WERI-Rb-1 (cell line): ENCODE data around the gene SIX1.

Experiments
- DNase-seq: peaks from one replicate; pipeline ENCODE4 v3.0.0-alpha.2; 2020
- H3K27ac ChIP-seq: fragments of 250-450 bp; sonication (Bioruptor Pico); 2 replicates; pipeline ENCODE4 v1.5.1; 2020; ENCODE audit warnings: mild to moderate bottlenecking, moderate library complexity
- H3K27me3 ChIP-seq: fragments of 250-450 bp; sonication (Bioruptor Pico); 2 replicates; pipeline ENCODE4 v1.5.1; 2021; ENCODE audit warnings: mild to moderate bottlenecking, low read depth, moderate library complexity; ENCODE audit not compliant: insufficient read depth, severe bottlenecking
- H3K36me3 ChIP-seq: fragments of 250-450 bp; sonication (Bioruptor Pico); 2 replicates; pipeline ENCODE4 v1.5.1; 2020; ENCODE audit warnings: mild to moderate bottlenecking, moderate library complexity
- H3K4me3 ChIP-seq: 2 replicates; pipeline ENCODE4 v1.5.1; 2011; ENCODE audit warnings: low read depth, mild to moderate bottlenecking, control low read depth, low read length
- H3K9me3 ChIP-seq: fragments of 250-450 bp; sonication (Bioruptor Pico); 2 replicates; pipeline ENCODE4 v1.5.1; 2021; ENCODE audit warnings: mild to moderate bottlenecking, moderate library complexity; ENCODE audit not compliant: severe bottlenecking
- TF ChIP-seq, protein P1 (sequence below): IDR thresholded peaks from 2 replicates; pipeline ENCODE4 v1.5.1; 2011; ENCODE audit warnings: low read depth, mild to moderate bottlenecking, control low read depth, inconsistent platforms, low read length

Gene SIX1

DNA sequence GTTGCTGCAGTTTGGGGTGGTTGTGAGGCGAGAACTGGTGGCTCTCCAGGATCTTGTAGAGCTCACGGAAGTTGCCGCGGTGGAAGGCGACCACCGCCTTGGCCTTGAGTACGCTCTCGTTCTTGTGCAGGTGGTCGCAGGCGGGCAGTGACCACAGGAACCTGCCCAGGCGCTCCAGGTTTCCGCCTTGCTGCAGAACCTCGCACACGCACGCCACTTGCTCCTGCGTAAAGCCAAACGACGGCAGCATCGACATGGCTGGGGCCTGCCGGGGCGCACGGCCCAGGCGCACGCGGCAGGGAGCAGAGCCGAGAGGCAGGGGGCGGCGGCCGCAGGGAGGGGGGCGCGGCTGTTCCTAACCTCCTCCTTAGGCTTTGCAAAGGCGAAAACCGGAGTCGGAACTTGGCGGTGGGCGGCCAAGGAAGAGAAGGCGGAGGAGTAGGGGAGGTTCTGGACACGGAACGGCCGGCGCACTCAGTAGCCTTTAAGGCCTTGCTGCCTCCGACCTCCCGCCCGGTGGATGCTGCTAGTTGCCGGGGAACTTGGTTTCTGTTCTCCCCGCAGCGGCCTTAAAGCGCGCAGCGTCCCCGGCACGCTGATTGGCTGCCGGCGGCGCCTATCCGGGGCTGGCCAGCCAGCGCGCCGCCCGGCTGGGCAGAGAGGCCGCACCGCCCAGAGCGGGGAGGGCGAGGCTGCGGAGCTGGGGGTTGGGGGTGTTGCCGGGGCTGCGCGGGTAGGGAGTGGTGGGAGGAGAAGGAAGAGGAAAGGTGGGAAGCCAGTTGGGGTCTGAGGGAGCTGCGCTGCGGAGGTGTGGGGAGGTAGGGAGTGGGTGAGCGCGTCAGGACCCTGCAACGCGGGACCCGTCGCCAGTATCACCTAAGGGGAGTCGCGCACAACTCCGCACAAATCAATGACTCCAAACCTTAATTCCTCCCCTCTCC lies at the start of gene SIX1:
TSS of gene SIX1 (minus strand) at position 544 of the 941 bp plus-strand sequence. CDS start at position 256, 288 bp downstream.
- TF ChIP-seq, protein P1, sequence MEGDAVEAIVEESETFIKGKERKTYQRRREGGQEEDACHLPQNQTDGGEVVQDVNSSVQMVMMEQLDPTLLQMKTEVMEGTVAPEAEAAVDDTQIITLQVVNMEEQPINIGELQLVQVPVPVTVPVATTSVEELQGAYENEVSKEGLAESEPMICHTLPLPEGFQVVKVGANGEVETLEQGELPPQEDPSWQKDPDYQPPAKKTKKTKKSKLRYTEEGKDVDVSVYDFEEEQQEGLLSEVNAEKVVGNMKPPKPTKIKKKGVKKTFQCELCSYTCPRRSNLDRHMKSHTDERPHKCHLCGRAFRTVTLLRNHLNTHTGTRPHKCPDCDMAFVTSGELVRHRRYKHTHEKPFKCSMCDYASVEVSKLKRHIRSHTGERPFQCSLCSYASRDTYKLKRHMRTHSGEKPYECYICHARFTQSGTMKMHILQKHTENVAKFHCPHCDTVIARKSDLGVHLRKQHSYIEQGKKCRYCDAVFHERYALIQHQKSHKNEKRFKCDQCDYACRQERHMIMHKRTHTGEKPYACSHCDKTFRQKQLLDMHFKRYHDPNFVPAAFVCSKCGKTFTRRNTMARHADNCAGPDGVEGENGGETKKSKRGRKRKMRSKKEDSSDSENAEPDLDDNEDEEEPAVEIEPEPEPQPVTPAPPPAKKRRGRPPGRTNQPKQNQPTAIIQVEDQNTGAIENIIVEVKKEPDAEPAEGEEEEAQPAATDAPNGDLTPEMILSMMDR, result no peak
- DNase-seq, result peak; percentile 85
- H3K27ac ChIP-seq, result peak within 1 kb of the TSS; percentile 42
- no peaks in the 10 kb centered on the region for H3K9me3 ChIP-seq
- H3K4me3 ChIP-seq, result peak within 1 kb of the TSS; percentile 61
- no peaks in the 10 kb centered on the region for H3K36me3 ChIP-seq
- H3K27me3 ChIP-seq, result peaks cover 21% of the 10 kb centered on the region

DNA sequence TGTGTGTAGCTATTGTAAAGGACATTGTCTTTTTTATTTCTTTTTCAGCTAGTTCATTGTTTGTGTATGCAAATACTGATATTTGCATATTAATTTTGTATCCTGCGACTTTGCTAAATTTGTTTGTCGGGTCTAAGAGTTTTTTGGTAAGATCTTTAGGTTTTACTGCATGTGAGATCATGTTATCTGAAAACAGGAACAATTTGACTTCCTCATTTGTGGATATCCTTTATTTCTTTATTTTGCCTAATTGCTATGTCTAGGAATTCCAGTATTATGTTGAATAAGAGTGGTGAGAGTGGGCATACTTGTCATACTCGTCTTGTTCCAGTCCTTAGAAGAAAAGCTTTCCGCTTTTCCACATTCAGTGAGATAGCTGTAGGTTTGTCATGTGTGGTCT lies 46.0 kb upstream of the SIX1 start:
- Histone ChIP-seq H3K9me3 (no peaks in the 10 kb centered on the region), H3K36me3 (no peaks in the 10 kb centered on the region), H3K4me3 (no peak overlapping the region), H3K27me3 (no peaks in the 10 kb centered on the region), H3K27ac (no peak overlapping the region)
- TF ChIP-seq, protein P1, result no peak
- no peak for DNase-seq

DNA sequence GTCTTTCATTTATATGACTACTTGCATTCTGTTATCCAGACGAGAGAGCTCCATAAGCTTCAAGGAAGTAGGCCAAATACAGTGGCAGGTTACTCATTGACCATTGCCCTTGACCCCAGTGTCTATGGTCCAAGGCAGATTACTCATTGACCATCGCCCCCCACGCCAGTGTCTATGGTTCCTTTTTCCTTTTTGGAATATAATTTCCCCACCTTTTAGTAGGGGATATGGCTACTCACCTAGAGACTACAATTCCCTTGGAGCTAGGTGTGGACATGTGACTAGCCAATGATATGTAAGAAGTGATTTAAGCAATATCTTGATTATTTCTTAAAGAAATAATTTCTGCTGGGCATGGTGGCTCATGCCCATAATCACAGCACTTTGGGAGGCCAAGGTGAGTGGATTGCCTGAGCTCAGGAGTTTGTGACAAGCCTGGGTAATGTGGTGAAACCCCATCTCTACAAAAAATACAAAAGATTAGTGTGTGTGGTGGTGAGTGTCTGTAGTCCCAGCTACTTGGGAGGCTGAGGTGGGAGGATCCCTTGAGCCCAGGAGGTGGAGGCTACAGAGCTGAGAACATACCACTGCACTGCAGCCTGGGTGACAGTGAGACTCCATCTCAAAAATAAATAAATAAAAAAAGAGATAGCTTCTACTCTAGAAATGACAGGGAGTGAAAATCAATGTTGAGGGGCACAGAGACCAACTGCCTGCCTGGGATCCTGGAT lies 42.3 kb upstream of the SIX1 start:
- H3K36me3 ChIP-seq, result no peaks in the 10 kb centered on the region
- no peaks in the 10 kb centered on the region for H3K9me3 ChIP-seq
- H3K27me3 ChIP-seq, result no peaks in the 10 kb centered on the region
- DNase-seq, result no peak
- H3K4me3 ChIP-seq, result no peak overlapping the region
- H3K27ac ChIP-seq, result no peak overlapping the region
- TF ChIP-seq, protein P1, result no peak

DNA sequence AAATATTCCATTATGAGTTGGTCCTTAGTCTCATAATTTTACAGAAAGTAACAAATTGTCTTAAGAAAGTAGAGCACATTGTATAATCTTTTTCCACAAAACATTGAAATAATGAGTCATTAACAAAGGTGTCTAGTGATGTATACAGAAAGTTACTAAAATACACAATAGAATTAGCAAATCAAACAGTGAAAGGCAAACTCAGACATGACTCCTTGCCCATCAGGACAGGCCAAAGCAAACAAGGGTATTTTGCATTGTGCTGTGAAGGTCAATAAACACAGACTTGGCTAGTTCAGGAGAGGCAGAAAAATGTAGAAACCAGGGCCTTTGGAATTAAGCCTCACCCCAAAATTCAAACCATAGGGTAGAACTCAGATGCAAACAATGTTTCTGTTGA lies 37.6 kb upstream of the SIX1 start:
- H3K27me3 ChIP-seq, result no peaks in the 10 kb centered on the region
- H3K9me3 ChIP-seq, result no peaks in the 10 kb centered on the region
- no peak overlapping the region for H3K27ac ChIP-seq
- TF ChIP-seq, protein P1, result no peak
- H3K36me3 ChIP-seq, result no peaks in the 10 kb centered on the region
- DNase-seq, result no peak
- H3K4me3 ChIP-seq, result no peak overlapping the region

DNA sequence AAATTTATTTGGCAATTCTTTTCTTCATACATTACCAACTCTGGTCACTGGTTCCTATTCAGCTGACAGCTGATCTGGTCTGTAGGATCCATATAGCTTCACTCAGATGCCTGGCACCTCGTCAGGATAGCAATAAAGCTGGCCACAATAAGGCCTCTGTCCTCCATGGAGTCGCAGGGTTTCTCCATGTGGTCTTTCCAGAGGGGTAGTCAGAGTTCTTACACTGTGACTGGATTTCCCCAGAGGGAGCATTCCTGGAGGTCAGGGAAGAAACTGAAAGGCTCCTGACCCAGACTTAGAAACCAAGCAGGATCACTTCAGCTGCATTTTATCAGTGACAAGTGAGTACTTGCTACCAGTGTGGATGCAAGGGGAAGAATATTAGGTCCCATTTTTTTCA lies 34.9 kb upstream of the SIX1 start:
- TF ChIP-seq, protein P1, result no peak
- DNase-seq, result no peak
- Histone ChIP-seq H3K27me3 (no peaks in the 10 kb centered on the region), H3K4me3 (no peak overlapping the region), H3K36me3 (no peaks in the 10 kb centered on the region), H3K9me3 (no peaks in the 10 kb centered on the region), H3K27ac (no peak overlapping the region)
